NB4 (cell line): ENCODE results near the gene MBNL2.

Experiments
- CTCF ChIP-seq: IDR thresholded peaks from one replicate; pipeline ENCODE4 v1.5.1; 2012; ENCODE audit warnings: low read depth, low read length
- MAX ChIP-seq: IDR thresholded peaks from 2 replicates; pipeline ENCODE4 v1.6.1; 2011; ENCODE audit warnings: low read depth, low read length
- POLR2A ChIP-seq: IDR thresholded peaks from 2 replicates; pipeline ENCODE4 v1.6.1; 2011; ENCODE audit warnings: mild to moderate bottlenecking; ENCODE audit not compliant: insufficient read length; ENCODE audit errors: extremely low read depth

GRCh38 chr13:97388373-97388772 lies 166.2 kb downstream of the MBNL2 start:
- no peak for TF ChIP-seq CTCF
- TF ChIP-seq POLR2A, result peak; percentile 17
- peak; percentile 80 for TF ChIP-seq MAX
